Small intestine (tissue), 7 donors: ENCODE data around the gene GAL3ST2. TPM values are rescaled to one million over a fixed set of nuclear protein-coding genes. Genes with fewer than 3 reads are reported as not detected.
A peak's percentile ranks its signal among the peaks of the same experiment; 100 is the strongest.
"Not testable (repeated sequence)": the region's sequence is repeated elsewhere in the genome, so short reads cannot be mapped to it uniquely, and the experiment has no call there.

ENCODE experiments used
- DNase-seq, 2 donors: peaks; one replicate each; pipeline versions ENCODE4 v3.0.0 to v3.0.0-alpha.2; 2013
- FAIRE-seq: peaks from 2 replicates; lab custom pipeline; 2012; peaks lifted over from hg19 to GRCh38; lab: Jason Lieb, UNC
- H3K27ac ChIP-seq, 3 donors: one replicate each; pipeline ENCODE4 v1.5.1; 2013; ENCODE audit warnings: low read length in 2 of 3, mild to moderate bottlenecking in 2 of 3, control low read depth in 1 of 3, inconsistent platforms in 1 of 3, low read depth in 1 of 3, moderate library complexity in 1 of 3
- H3K27me3 ChIP-seq, 3 donors: one replicate each; pipeline ENCODE4 v1.6.1; 2013; ENCODE audit warnings: low read length in 3 of 3, inconsistent platforms in 1 of 3; ENCODE audit not compliant: control insufficient read depth in 3 of 3, insufficient read depth in 3 of 3
- H3K36me3 ChIP-seq, 3 donors: one replicate each; pipeline ENCODE4 v1.6.1; 2013; ENCODE audit warnings: low read length in 3 of 3, inconsistent platforms in 1 of 3, low read depth in 1 of 3, mild to moderate bottlenecking in 1 of 3, moderate library complexity in 1 of 3; ENCODE audit not compliant: control insufficient read depth in 3 of 3, insufficient read depth in 2 of 3
- H3K4me1 ChIP-seq, 3 donors: one replicate each; pipeline ENCODE4 v1.6.1; 2013; ENCODE audit warnings: low read length in 2 of 3, inconsistent platforms in 1 of 3, low read depth in 1 of 3, mild to moderate bottlenecking in 1 of 3, moderate library complexity in 1 of 3; ENCODE audit not compliant: control insufficient read depth in 3 of 3, insufficient read depth in 2 of 3
- H3K4me3 ChIP-seq, 3 donors: one replicate each; pipeline ENCODE4 v1.5.1; 2013; ENCODE audit warnings: low read length in 3 of 3, control low read depth in 1 of 3, inconsistent platforms in 1 of 3, low read depth in 1 of 3, mild to moderate bottlenecking in 1 of 3, moderate library complexity in 1 of 3
- H3K9me3 ChIP-seq, 2 donors: one replicate each; pipeline ENCODE4 v1.6.1; 2013; ENCODE audit warnings: low read depth in 1 of 2, low read length in 1 of 2; ENCODE audit not compliant: control insufficient read depth in 2 of 2, insufficient read depth in 1 of 2
- WGBS, 3 donors: extraction: QIAGEN DNeasy Blood & Tissue Kit; methylation state at CpG; one replicate each; pipeline ENCODE4 v1.1.7; 2013; 5-methylcytosine and 5-hydroxymethylcytosine counted together
- polyA plus RNA-seq, 4 donors: library from polyadenylated mRNA; stranded (reverse) in 3 of 4; unstranded in 1 of 4; fragments of 200-250 nt in 3 of 4; fragments of 120-200 nt in 1 of 4; gene quantifications; one replicate each; pipeline versions ENCODE4 v1.2.1 to v1.2.3, GENCODE V29; 2013
- donor health status: healthy with polysubstance abuse.
- donor health status: control.
- donor health status: control.
- donor health status: Bipolar disorder and iron deficiency.
- donor health status: healthy.

Gene GAL3ST2
- polyA plus RNA-seq, 4 donors: 0.03 to 0.04 TPM; not detected in 2

DNA sequence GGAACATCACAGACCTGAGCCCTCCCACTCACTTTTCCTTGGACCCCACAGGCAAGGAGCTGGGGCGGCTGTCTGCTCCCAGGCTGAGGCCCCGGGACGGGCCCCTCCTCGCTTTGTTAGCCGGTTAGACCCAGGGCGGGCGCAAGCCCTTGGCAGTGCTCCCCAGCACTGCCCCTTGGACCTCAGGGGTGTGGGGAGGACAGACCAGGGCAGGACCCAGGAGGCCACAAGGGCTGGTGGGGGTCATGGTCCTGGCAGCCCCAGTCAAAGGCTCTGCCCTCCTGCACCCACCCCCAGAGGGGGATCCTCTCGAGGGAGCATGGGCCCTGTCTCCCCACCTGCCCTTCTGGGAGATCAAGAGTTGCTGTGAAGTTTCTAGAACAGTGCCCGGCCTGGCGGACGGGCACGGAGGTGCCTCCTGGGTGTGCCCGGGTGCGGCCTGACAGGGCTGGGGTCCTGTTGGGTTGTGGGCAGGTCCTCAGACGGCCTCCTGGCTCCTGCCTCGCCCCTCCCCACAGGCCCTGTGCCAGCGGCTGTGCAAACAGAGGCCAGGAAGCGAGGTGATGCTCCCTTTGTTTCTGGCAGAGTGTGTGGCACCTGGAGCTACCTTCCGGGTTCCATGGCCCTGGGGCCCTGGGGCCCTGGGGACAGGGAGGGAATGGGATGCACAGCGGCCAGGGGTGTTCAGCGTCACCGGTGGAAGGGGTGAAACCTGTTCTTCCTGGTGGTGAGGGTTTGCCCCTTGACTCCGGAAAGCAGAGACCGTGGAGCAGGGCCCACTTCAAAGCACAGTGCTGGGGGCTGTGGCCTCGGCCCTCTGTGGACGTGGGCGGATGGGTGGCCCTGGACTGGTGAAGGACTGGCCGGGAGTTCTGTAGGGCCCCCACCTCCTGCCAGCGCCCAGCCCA lies 2.9 kb upstream of the GAL3ST2 start:
- WGBS, 3 donors: 20 to 64% (median 42%) methylated on average over 24 to 29 of the region's 29 CpGs
- Histone ChIP-seq H3K9me3 (no peaks in the 10 kb centered on the region), H3K4me3 (no peak overlapping the region), H3K36me3 (no peaks in the 10 kb centered on the region), H3K27me3 (peaks cover 0 to 2% (median 0%) of the 10 kb centered on the region in 3 donors), H3K27ac (no peak overlapping the region), H3K4me1 (peaks cover 0 to 18% (median 2%) of the 10 kb centered on the region in 3 donors)
- peak in 1 of 2 donors; percentile 11 for DNase-seq
- FAIRE-seq: no peak

DNA sequence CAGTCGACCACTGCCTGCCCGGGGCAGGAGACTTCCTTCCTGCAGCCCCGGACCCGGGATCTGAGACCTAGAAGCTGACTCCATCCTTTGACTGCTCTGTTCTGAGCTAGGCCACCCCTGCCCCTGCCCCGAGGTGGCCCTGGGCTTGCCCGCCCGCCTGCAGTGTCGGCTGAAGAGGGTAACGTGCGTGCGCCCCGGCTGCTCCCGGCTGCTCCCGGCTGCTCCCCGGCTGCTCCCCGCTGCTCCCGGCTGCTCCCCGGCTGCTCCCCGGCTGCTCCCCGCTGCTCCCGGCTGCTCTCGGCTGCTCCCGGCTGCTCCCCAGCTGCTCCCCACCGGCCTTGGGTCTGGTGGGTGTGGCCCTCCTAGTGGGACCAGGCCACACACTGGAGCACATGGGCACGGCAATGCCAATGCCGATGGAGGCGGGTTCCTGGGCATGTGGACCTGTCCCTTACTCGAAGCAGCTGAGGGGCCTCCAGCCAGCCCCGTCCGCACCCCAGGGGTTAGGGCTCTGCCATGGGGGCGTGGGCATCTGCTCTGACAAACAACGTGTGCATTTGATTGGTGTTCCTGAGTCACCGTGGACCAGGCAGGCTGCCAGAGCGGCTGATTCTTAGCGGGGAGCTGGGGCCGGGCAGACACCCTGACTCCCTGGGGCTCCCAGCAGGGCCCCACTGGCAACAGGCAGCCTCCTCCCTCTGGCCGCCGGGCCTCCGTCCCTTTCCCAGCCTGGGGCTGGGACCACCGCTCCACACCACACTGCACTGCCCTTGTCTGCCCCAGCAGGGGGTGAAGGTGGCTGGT lies 2.0 kb upstream of the GAL3ST2 start:
- WGBS, 3 donors: 40 to 64% (median 53%) methylated on average over 36 to 40 of the region's 40 CpGs
- Histone ChIP-seq H3K27me3 (peaks cover 0 to 2% (median 0%) of the 10 kb centered on the region in 3 donors), H3K9me3 (no peaks in the 10 kb centered on the region), H3K4me1 (peaks cover 0 to 18% (median 2%) of the 10 kb centered on the region in 3 donors), H3K4me3 (no peak overlapping the region), H3K36me3 (no peaks in the 10 kb centered on the region), H3K27ac (no peak overlapping the region)
- FAIRE-seq (no peak), DNase-seq (peak in 1 of 2 donors; percentile 7)

DNA sequence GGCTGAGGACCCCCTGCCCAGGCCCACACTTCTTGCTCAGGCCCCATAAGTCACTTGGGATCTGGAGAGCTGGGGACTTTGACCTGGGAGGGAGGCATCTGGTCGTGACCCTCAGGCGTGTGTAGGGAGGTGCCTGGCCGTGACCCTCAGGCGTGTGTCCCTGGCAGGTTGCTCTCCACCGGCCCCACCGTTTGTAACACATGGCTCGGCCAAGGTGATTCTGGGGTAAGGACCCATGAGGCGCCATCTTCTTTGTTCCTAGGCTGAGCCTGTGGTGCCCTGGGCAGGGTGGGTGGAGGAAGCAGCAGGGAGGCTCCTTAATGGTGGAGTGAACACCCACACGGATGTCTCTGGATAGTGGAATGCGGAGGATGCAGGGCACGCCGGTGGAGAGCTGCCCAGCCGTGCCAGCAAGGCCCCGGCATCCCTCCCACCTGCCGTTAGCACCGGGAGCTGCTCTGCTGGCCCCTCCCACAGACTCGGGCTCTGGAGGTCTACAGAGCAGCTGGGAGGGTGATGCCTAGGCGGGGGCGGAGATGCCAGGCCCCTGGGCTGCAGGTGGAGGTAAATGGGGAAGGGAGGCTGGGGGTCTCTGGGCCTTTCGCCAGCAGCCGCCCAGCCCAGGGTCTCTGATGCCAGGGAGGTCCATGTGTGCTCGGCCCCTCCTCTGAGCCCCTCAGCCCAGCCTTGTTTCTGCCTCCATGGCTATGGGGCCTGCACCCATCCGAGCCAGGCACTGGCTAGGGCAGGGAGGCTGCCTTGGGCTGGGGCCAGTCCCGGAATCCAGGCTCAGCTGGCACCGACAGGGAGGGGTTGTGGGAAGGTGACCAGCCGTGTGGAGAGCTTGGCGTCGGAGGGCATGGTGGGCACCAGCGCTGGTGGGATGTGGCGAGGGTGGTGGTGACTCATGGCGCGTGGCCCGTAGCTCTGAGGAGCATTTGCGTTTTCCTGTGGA lies 1.1 kb upstream of the GAL3ST2 start:
- Histone ChIP-seq H3K9me3 (no peaks in the 10 kb centered on the region), H3K36me3 (no peaks in the 10 kb centered on the region), H3K27me3 (peaks cover 0 to 2% (median 0%) of the 10 kb centered on the region in 3 donors), H3K4me1 (peaks cover 0 to 18% (median 2%) of the 10 kb centered on the region in 3 donors), H3K4me3 (no peak overlapping the region), H3K27ac (no peak overlapping the region)
- 57 to 79% (median 75%) methylated on average over 27 to 34 of the region's 34 CpGs for WGBS, 3 donors
- DNase-seq (no peak), FAIRE-seq (no peak)

DNA sequence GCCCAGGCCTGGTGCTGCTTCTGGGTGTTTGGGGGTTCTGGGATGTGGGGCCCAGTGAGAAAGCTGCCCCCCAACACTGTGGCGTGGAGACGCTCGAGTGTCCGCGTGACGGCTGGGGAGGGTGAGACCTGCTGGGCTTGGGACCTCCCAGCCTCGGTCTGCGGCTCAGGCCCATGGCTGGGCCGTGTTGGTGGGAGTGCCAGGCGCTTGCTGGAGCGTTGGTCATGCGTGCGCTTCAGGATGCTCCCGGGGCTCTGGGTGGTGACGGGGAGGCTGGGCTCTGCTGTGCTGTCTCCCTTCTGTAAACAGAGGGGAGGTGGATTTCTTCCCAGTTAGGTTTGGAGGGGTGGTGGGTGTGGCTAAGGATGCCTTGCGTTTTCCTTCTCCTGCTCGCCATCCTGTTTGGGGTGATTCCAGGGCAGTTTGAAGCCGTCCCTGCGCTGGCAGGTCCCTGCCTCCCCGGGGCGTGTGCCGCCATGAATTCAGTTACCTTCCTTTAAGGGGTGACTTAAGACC lies 606 bp downstream of the GAL3ST2 start:
- FAIRE-seq (no peak), DNase-seq (no peak)
- H3K4me1 ChIP-seq: peaks cover 0 to 3% (median 2%) of the 10 kb centered on the region in 3 donors
- no peak overlapping the region for H3K27ac ChIP-seq
- H3K4me3 ChIP-seq: no peak overlapping the region
- H3K36me3 ChIP-seq: no peaks in the 10 kb centered on the region
- WGBS, 3 donors: 74 to 81% (median 76%) methylated on average over 17 to 22 of the region's 22 CpGs
- peaks cover 0 to 2% (median 0%) of the 10 kb centered on the region in 3 donors for H3K27me3 ChIP-seq
- peaks cover 0 to 3% of the 10 kb centered on the region in 2 donors for H3K9me3 ChIP-seq

DNA sequence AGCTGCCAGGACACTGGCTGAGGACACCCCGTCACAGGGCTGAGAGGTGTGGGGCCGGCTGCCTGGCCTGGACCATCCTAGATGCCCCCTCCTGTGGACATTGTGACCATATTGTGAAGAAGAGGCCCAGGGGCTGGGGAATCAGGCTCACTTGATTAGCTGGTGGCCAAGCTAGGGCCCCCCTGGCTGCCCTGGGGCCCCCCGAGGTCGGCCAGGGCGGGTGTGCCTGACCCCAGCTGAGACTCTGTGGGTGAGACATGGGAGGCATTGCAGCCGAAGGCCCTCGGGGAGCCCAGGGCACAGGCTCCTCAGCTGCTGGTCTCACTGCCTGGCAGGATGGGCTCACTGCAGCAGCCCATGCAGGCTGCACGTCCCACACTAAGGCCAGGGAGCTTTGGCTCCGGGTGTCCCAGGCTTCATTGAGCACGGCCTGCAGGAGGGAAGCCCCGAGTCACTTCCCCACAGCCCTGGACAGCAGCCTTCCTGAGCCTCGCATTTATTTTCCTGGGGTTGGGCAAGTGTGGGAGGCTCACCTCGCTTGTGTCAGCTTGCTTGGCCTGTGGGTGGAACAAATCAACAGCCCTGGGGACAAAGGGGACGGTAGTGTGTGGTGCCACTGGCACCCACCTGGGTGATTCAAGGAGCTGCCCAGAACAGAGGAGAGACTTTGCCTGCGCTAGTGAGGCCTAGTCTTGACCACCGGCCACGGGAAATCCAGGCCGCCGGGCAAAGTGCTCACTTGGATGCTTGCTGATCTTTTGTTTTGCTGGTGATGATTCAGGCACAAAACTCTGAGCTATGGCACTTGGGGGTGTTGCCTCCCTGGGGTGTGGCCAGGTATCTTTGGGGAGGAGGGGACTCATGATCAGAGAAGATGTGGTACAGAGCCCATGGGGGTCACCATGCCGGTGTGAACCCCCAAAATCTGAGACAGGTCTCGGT lies 1.3 kb downstream of the GAL3ST2 start:
- H3K27me3 ChIP-seq: peaks cover 0 to 2% (median 0%) of the 10 kb centered on the region in 3 donors
- H3K9me3 ChIP-seq: peaks cover 0 to 3% of the 10 kb centered on the region in 2 donors
- H3K27ac ChIP-seq: no peak overlapping the region
- H3K36me3 ChIP-seq: no peaks in the 10 kb centered on the region
- peaks cover 0 to 2% (median 0%) of the 10 kb centered on the region in 3 donors for H3K4me1 ChIP-seq
- 78 to 81% (median 80%) methylated on average over 21 of the region's 21 CpGs for WGBS, 3 donors
- FAIRE-seq (no peak), DNase-seq (no peak)
- no peak overlapping the region for H3K4me3 ChIP-seq

DNA sequence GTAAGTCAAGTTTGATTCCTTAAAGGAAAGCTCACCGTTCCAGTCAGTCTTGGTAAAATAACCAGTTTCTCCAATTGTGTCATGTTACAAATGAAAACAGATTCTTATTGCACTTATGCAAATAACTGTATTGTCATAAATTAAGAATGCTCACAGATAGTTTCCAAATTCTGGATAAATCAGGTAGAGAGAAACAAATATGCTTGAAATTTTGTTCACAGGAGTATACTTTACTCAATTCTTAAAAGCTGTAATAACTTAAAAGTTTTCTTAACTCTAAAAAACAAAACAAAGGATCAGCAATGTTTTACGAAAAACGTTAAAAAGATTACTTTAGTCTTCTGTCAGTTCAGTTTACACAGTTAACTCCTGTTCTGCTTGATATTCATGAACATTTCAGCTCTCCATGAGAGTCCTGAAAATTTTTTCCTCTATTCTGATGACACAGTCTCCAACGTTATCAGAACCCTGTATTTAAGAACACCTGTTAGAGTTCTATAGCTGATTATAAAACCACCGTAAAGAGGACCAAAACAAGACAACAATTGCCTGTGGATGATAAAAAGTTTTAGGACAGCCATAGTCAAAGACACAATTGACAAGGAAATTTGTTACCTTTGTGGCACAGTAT lies 4.4 kb downstream of the GAL3ST2 start:
- H3K27me3 ChIP-seq: peaks cover 0 to 2% (median 0%) of the 10 kb centered on the region in 3 donors
- peaks cover 0 to 3% of the 10 kb centered on the region in 2 donors for H3K9me3 ChIP-seq
- FAIRE-seq (no peak), DNase-seq (no peak)
- no peak overlapping the region for H3K27ac ChIP-seq
- WGBS, 3 donors: 81 to 88% (median 86%) methylated on average over 5 of the region's 5 CpGs
- no peak overlapping the region for H3K4me3 ChIP-seq
- H3K4me1 ChIP-seq: no peaks in the 10 kb centered on the region
- no peaks in the 10 kb centered on the region for H3K36me3 ChIP-seq

DNA sequence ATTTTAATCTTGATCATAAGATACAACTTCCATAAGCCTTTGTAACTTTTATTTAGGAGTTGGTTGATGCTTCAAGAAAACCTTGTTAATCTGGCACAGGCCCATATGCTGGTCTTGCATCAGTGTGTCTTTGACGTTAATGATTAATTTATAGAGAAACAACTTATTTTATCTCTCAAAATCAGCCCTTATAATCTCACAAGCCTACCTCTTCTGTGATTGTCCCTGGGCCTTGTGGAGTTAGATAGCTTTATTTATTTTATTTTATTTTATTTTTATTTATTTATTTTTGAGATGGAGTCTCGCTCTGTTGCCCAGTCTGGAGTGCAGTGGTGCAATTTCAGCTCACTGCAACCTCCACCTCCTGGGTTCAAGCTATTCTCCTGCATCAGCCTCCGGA lies 5.4 kb downstream of the GAL3ST2 start:
- H3K4me1 ChIP-seq, H3K27me3 ChIP-seq, DNase-seq, H3K4me3 ChIP-seq, H3K27ac ChIP-seq, H3K36me3 ChIP-seq, FAIRE-seq, H3K9me3 ChIP-seq: not testable (repeated sequence)
- WGBS, 3 donors: 86 to 94% (median 88%) methylated on average over 3 of the region's 3 CpGs
